ENCODE data around the gene SLC26A9. TPM values are rescaled to one million over a fixed set of nuclear protein-coding genes. Genes with fewer than 3 reads are reported as not detected.
A peak's percentile ranks its signal among the peaks of the same experiment; 100 is the strongest.

SLC26A9 gene
- total RNA-seq, 1 experiment from 2014 or later: not detected

GRCh38 chr1:205927247-205927646 is 16.0 kb downstream of the SLC26A9 start:
- BruUV-seq (replicated peaks): no TSS peak
- Histone ChIP-seq H4K20me1 (ENCODE audit: low read length) (no peaks in the 10 kb centered on the region), H3K4me2 (ENCODE audit: low read length) (no peak overlapping the region), H3K9me3 (ENCODE audit: low read length) (no peaks in the 10 kb centered on the region), H3K36me3 (ENCODE audit: low read depth, low read length) (no peaks in the 10 kb centered on the region), H3K9ac (ENCODE audit: low read length) (no peak overlapping the region), H3K79me2 (ENCODE audit: low read length) (no peaks in the 10 kb centered on the region), H3K4me1 (ENCODE audit: insufficient read depth, low read length) (peaks cover 12% of the 10 kb centered on the region), H3K27me3 (ENCODE audit: low read length) (no peaks in the 10 kb centered on the region), H3K4me3 (ENCODE audit: low read length) (no peak overlapping the region), H3K27ac (ENCODE audit: low read length) (no peak overlapping the region), H3K9me2 (replicated peaks; ENCODE audit: low read length) (no peaks in the 10 kb centered on the region), H3F3A (ENCODE audit: low read length, unreplicated experiment) (no peaks in the 10 kb centered on the region), H2AFZ (ENCODE audit: low read length) (no peak overlapping the region)
- intact Hi-C loops (cut with micrococcal nuclease): no loop called here
- ChIA-PET CTCF (no interaction called here), POLR2A (ENCODE audit: unreplicated experiment) (no interaction called here)
- no peak for TF ChIP-seq EZH2 (IDR thresholded peaks at IDR 0.05; ENCODE audit: low read length, unreplicated experiment)
- no peak for TF ChIP-seq CTCF (conservative IDR thresholded peaks at IDR 0.05; ENCODE audit: low read depth, low read length)
- TF ChIP-seq EZH2phosphoT487 (IDR thresholded peaks at IDR 0.05; ENCODE audit: borderline replicate concordance, low read length): no peak
- DNase-seq (no peak), ATAC-seq (no peak)

GRCh38 chr1:205926636-205927035 is 16.6 kb downstream of the SLC26A9 start:
- BruUV-seq (replicated peaks): no TSS peak
- no peak for ATAC-seq
- Histone ChIP-seq H3F3A (ENCODE audit: low read length, unreplicated experiment) (no peaks in the 10 kb centered on the region), H3K79me2 (ENCODE audit: low read length) (no peaks in the 10 kb centered on the region), H3K9me2 (replicated peaks; ENCODE audit: low read length) (no peaks in the 10 kb centered on the region), H3K36me3 (ENCODE audit: low read depth, low read length) (no peaks in the 10 kb centered on the region), H2AFZ (ENCODE audit: low read length) (no peak overlapping the region), H3K27me3 (ENCODE audit: low read length) (no peaks in the 10 kb centered on the region), H3K4me1 (ENCODE audit: insufficient read depth, low read length) (peaks cover 12% of the 10 kb centered on the region), H3K9ac (ENCODE audit: low read length) (no peak overlapping the region), H3K4me3 (ENCODE audit: low read length) (no peak overlapping the region), H4K20me1 (ENCODE audit: low read length) (no peaks in the 10 kb centered on the region), H3K27ac (ENCODE audit: low read length) (no peak overlapping the region), H3K4me2 (ENCODE audit: low read length) (no peak overlapping the region), H3K9me3 (ENCODE audit: low read length) (no peaks in the 10 kb centered on the region)
- TF ChIP-seq CTCF (conservative IDR thresholded peaks at IDR 0.05; ENCODE audit: low read depth, low read length): no peak
- no peak for TF ChIP-seq EZH2 (IDR thresholded peaks at IDR 0.05; ENCODE audit: low read length, unreplicated experiment)
- no peak for TF ChIP-seq EZH2phosphoT487 (IDR thresholded peaks at IDR 0.05; ENCODE audit: borderline replicate concordance, low read length)
- CTCF ChIA-PET: interaction anchor here (1.4 kb wide), 1 partner anchor 51 kb away, joined by 6 read pairs; no protein-coding TSS in a partner anchor
- POLR2A ChIA-PET (ENCODE audit: unreplicated experiment): no interaction called here
- intact Hi-C loops (cut with micrococcal nuclease): no loop called here
- no peak for DNase-seq

- Histone ChIP-seq H3K27ac (ENCODE audit: low read length) (peak overlapping the region; percentile 26), H3K4me2 (ENCODE audit: low read length) (peak overlapping the region; percentile 6), H3K4me1 (ENCODE audit: insufficient read depth, low read length) (peaks cover 12% of the 10 kb centered on the region), H3K4me3 (ENCODE audit: low read length) (no peak overlapping the region), H4K20me1 (ENCODE audit: low read length) (no peaks in the 10 kb centered on the region), H3K9me2 (replicated peaks; ENCODE audit: low read length) (no peaks in the 10 kb centered on the region), H3F3A (ENCODE audit: low read length, unreplicated experiment) (no peaks in the 10 kb centered on the region), H3K9me3 (ENCODE audit: low read length) (no peaks in the 10 kb centered on the region), H3K9ac (ENCODE audit: low read length) (no peak overlapping the region), H3K27me3 (ENCODE audit: low read length) (no peaks in the 10 kb centered on the region), H3K79me2 (ENCODE audit: low read length) (no peaks in the 10 kb centered on the region), H2AFZ (ENCODE audit: low read length) (peak overlapping the region; percentile 4; the same call in 1 of the 2 replicates), H3K36me3 (ENCODE audit: low read depth, low read length) (no peaks in the 10 kb centered on the region)
- POLR2A ChIA-PET (ENCODE audit: unreplicated experiment): no interaction called here
- DNase-seq (no peak), ATAC-seq (no peak)
- intact Hi-C loops (cut with micrococcal nuclease): no loop called here
- TF ChIP-seq CTCF (conservative IDR thresholded peaks at IDR 0.05; ENCODE audit: low read depth, low read length) (no peak), EZH2phosphoT487 (IDR thresholded peaks at IDR 0.05; ENCODE audit: borderline replicate concordance, low read length) (no peak), EZH2 (IDR thresholded peaks at IDR 0.05; ENCODE audit: low read length, unreplicated experiment) (no peak)
- BruUV-seq (replicated peaks): no TSS peak
- CTCF ChIA-PET: interaction anchor here (1.4 kb wide), 1 partner anchor 51 kb away, joined by 6 read pairs; no protein-coding TSS in a partner anchor
These were observed 17.0 kb downstream of the SLC26A9 start for GRCh38 chr1:205926213-205926612.
